GM19395 (cell line): ENCODE results near the gene PIGU.

Source experiments
- ATAC-seq: cut with Tn5 transposase; IDR thresholded peaks from one replicate; pipeline ENCODE4 v1.9.1; 2021; ENCODE audit warnings: mild to moderate bottlenecking, moderate library complexity; ENCODE audit not compliant: unreplicated experiment

Gene PIGU

DNA sequence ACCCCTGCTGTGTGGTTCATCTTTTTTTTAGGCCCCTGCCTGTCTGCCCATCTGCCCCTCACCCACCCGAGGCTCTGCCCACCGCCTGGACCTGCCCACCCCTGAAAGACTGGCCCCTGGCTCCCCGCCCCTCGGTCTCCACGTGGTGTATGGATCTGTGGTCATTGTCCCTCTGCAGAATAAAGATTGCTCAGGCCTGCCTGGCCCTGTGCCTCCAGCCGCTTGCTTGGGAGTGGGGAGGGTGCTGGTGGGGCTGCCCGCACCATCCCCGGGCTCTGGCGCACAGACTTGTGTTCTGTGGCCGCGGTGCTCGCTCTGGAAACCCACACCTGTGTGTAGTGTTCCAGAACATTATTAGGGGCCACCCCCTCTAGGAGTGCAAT is 116.8 kb downstream of the PIGU start:
- no peak for ATAC-seq

DNA sequence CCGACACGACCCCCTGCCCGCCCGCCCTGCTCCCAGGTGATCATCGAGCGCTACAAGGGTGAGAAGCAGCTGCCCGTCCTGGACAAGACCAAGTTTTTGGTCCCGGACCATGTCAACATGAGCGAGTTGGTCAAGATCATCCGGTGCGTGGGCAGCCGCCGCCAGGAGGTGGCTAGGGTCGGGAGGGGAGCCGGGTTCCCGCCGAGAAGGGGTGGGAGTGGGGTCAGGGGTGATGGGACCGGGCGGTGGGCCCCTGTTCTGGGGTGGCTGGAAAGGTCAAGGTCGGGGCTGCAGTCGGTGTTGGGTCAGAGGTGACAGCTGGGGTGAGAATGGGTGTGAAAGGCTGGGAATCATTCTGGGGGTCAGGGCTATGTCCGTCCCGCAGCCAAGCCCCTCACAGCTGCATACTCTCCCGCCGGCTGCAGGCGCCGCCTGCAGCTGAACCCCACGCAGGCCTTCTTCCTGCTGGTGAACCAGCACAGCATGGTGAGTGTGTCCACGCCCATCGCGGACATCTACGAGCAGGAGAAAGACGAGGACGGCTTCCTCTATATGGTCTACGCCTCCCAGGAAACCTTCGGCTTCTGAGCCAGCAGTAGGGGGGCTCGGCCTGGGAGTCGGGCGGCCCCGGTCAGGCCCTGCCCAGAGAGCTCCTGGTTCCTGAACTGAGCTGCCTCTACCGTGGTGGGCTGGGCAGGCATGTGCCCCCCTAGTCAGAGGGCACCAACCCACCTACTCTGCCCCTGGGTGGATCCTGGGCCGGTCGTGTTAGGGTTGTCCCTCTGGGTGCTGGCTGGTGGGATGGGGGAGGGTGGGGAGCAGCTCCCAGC is 117.4 kb downstream of the PIGU start:
- no peak for ATAC-seq

DNA sequence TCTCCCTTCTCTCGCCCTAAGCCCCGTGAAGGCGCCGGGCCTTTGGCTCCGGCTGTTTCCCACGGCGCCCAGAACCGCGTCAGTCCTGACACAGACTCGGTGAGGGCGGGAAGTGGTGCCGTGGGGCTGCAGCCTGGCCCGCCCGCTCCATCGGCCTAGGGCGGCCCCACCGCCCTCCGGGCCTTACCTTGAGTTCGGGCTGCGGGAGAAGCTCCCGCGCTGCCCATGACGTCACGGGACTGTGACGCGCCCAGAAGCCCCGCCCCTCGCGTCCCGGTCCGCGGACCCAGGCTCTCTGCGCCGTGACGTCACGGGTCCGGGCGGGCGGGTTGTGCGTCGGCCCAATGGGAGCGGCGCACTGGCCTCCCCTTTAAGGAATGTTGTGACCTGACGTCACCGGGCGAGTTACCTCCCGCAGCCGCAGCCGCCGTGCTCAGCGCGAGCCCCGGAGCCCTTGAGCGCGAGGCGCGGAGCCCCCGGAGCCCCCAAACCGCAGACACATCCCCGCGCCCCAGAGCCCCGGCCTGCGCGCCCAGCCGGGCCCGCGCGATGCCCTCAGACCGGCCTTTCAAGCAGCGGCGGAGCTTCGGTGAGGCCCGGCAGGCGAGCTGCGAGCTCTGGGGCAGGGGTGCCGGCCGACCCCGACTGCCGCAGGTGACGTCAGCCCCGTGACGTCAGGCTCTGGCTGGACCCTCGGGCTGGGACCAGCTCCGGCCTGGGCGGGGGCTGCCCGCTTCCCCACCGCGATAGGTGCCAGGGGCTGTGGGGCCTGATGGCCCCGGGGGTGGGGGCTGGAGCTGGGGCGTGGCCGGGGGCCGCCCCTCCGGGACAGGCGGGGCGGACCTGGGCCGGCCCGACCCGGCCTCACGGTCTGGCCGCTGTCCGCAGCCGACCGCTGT is 118.3 kb downstream of the PIGU start, which contains the start of gene MAP1LC3A:
TSS of gene MAP1LC3A (plus strand) at position 399 of the 899 bp plus-strand sequence. CDS start at position 550, 151 bp downstream.
- ATAC-seq, result no peak

DNA sequence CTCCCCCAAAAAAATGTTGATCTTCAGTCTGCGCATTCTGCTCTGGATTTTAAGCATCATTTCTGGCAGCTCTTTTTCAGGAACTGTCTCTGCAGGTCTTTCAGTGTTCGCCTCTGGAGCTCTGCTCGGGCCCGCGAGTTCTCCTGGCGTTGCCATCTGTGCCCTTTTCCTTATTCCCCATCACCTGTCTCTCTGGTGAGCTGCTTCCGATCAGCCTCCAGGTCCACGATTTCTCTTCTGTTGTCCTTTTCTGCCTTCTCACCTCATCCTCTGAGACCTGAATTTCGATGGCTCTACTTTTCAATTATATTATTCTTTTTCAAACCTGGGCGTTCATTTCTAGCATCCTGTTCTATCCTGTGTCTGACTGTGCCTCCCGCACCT is 119.0 kb downstream of the PIGU start:
- ATAC-seq, result no peak

DNA sequence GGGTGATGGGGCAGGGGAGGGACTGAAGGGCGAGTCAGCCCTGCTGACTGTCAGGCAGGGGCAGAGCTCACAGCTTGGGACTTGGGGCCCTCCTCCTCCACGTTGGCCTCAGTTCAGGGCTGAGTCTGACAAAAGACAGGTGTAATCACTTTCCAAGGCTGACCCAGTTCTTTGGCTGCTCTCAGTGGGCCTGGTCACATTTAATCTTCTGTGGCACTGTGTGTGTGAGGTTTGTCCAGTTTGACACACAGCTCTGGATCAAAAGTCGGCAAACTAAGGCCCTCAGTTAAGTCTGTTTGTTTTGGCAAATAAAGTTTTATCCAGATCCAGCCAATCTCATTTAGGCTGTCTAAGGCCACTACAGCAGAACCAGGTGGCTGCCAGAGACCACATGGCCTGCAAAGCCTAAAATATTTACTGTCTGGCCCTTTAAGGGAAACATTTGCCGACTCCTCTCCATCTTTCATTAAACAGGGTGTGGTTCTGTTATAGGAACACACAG is 123.5 kb downstream of the PIGU start:
- no peak for ATAC-seq

DNA sequence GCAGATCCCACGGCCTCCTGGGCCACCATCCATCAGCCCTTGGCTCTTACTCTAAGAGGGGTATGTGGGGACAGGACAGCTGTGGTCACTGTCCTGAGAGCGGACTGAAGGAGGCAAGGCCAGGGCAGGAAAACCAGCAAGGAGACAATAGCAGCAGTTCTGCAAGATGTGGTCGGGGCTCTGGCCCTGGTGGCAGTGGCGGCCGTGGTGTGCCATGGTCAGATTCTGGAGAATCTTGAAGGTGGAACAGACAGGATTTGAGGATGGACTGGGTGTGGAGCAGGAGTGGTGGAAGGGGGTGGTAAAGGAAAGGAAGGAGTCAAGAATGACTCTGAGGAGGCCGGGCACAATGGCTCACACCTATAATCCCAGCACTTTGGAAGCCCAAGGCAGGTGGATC is 124.3 kb downstream of the PIGU start:
- ATAC-seq, result no peak

DNA sequence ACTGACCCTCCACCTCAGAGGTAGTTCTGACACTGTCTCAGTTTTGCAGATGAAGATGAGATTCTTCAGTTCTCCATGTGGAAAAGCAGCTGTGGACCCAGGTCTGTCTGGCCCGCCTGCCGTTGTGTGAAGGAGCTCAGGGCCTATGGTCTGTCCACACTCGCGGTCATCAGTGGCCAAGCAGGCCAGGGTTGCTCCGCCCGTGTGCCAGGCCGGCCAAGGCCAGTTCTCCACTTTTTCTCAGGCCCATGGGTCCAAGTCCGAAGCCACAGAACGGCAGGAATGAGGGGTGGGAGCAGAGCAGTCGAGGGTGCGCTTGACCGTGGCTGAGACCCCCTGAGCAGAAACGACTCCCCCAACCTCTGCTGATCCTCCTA is 127.0 kb downstream of the PIGU start:
- ATAC-seq, result no peak

DNA sequence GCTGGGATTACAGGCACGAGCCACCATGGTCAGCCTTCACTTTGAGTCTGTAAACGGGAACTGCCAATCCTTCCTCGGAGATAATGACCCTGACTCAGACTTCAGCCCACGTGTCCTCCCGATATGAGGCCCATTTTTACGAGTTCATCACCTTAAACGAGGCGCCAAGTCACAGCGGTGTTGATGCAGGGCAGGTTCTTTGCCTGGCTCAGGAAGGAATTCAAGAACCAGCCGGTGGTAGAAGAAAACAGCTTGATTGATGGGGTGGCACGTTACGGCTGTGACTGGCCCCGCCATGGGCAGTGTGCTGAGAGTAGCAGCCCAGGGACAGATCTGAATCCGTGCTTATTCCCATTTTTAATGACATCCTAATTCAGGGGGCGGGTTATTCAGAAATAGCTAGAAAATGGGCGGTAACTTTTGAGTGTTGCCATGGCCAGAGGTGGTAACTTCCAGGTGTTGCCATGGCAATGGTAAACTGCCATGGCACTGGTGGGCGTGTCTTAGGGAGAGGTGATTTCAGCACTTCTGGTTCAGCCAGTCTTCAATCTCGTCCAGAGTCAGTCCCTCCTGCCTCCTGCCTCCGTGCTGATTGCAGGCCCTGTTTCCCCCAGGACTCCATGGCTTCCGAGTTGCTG is 127.5 kb downstream of the PIGU start:
- no peak for ATAC-seq

DNA sequence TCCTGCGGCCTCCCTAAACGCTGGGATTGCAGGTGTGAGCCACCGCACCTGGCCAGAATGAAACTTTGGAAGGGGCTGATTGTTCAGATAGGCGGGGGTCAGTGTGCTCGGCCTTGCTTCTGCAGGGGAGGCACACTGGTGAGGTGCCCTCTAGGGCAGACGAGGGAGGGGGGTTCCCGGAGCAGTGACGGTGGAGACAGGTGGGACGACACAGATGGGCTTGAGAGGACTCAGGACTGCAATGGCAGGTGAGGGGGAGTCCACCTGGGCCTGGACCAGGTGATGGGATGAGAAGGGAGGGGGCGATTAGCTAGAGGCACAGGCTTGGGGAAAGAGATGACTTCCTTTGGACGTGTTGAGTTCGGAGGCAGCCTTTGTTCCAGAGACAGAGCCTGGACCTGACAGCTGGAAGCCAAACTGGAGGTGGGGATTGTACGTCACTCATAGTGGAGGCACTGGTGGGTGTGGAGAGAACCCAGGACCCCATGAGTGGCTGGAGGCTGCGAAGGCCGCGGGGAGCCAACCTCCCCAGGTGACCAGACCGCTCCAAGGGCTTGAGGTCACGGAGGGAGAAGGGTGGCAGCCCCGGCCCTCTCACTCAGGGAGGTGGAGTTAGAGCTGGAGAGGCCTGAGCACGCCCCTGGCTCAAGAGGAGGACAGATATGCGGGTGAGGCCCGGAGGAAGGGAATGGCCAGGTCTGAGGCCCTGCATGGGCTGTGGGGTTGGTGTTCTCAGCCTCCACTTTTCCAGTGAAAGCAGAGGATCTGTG is 128.9 kb downstream of the PIGU start:
- ATAC-seq, result no peak

DNA sequence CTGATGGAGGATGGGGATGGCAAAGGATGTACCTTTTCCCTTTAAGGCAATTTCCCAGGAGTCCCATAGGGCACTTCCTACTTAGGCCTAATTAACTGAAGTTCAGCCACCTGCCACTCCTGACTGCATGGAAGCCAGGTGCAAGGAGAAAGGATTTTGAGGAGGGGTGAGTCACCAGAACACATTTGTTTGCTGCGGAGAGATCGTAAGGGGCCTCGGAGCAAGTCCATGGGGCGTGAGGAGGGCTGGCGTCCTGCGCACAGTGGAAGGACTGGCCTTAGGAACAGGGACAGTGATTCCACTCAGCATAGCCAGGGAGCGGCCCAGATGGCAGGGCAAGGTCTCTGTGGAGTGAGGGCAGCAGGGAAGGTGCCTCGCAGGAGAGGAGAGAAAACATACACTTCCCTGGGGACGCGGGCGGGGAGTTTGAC is 130.1 kb downstream of the PIGU start:
- no peak for ATAC-seq

DNA sequence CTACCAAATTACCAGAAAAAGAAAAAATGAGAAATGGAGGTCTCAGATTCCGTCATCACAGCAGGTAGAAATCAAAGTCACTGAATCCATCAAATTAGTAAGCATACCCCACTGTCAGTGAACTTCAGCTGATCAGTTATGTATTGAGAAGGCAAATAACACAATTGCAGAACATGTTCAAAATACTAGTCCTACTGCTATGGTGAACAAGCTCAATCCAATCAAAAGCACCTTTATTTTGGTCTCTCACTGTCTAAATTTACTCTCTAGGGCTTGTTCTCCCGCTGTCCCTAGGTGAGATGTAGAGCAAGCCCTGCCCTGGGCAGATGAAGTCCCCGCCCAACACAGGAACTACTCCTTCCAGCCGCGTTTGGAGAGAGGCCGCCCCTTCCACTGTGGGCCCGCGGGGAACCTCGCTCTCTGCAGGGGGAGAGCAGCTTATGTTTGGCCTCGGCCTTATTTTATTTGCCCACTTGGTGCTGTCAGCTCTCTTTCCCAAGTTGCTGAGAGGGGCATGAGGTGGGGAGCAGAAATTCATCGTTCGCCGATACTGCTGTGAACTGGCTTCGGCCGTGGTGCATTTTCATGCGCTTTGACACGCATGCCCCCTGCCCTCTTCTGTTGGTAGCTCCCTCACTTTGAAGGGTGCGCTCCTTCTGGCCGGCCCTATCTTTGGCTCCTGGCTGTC is 132.6 kb downstream of the PIGU start:
- no peak for ATAC-seq

DNA sequence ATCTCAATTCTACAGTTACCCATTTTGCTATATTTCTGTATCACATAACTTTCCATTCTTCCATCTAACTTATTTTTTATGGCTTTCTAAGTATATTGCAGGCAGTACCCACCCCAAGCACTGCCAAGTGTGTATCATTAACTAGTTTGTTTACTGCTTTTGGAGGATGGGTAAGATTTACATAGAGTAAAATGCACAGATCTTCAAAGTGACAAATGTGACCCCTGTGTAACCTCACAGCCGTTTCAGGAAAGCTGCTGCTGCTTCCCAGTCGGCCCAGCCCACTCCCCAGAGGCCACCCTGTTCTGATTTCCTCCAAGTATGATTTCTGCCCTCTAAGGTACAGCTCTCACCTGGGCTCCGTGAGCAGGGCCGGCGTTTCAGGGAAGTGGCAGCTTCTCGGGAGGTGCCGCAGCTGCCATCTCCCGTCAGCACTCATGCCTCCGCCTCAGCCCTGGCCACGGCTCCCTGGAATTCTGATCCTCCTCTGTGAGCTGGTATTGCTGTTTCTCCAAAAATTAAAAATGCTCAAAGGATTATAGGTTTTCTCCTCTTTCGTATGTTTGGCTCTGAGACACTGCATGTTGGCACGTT is 133.3 kb downstream of the PIGU start:
- ATAC-seq, result no peak

DNA sequence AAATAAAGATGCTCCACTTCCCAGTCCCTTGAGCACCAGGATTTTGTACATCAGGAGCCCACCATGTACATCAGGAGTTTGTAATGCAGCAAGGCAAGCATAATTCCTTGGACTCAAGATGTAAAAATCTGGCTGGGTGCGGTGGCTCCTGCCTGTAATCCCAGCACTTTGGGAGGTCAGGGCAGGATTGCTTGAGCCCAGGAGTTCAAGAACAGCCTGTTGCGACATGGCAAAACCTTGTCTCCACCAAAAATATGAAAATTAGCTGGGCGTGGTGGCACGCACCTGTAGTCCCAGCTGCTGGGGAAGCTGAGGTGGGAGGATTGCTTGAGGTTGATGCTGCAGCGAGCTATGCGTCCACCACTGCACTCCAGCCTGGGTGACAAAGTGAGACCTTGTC is 134.5 kb downstream of the PIGU start:
- ATAC-seq, result no peak

DNA sequence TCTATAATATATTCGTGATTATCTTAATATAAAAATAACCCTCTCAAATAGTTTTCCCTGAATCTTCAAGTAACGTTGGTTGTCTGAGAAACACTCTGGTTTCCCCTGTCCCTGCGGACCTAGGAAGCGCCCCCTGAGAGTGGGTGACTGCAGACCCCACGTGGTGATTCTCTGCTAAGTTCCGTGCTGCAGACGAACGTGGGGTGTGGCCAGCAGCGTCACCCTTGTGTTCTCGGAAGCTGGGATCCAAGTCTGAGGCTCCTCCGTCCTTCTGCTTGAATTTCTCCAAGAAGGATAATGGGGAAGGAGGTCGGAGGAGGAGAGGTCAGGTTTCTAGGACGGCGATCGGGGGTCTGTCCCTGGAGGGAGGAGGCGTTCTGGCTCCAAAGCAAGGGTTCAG is 135.0 kb downstream of the PIGU start:
- ATAC-seq, result no peak

DNA sequence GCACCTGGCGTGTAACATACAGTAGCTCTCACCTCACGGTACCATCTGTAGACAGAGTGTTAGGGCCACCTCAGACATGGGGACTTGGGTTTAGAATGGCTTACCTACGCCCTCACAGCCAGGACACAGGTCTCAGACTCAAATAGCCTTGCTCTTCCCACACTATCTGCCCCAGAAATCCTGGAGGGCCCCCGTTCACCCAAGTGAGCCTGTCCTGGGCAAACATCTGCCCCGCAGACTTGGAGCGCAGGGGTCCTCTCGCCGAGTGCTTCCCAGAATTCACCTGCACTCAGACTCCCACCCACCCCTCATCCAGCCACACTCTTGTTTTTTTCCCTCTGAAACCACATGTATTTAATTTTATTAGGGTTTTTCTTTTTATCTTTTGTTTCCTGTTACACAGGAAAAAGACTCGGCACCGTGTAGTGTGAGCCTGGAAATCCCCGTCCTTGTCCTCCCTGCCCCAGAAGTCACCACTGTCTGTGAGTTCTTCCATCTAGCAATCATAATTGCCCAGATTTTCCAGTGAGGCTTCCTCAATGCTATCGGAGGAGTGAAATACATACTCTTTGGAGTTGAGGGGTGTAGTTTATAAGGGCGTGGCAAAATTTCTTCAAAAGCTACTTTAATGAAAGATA is 135.5 kb downstream of the PIGU start:
- no peak for ATAC-seq

DNA sequence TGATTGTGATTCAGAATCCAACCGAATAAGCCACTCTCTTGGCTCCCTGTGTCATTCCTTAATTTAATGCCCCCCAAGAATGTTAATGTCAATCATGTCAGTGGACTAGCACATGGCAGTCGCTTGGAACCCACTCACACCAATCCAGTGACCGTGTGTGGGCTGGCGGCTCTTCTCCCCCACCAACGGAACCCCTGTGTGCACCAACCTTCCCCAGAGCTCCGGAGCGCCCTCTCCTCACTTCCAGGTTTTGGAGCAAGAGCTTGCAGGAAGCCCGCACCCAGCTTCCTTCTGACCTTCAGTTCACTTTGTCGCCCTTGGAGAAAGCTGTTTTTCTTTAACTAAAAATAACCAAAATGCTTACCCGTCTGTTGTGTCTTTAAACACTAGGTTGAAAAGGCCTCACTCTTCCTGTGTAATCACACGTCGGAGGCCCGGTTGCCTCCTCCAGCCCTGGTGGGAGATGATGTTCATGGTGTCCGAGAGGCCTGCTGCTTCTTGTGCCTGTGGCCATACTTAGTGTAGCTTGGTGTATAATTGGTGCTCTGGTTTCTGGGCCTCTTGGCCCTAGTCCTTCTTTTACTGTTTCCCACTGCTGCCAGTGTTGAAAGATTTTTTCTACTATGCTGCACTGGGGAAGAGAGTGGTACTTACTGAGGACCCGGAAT is 136.2 kb downstream of the PIGU start:
- ATAC-seq, result no peak

DNA sequence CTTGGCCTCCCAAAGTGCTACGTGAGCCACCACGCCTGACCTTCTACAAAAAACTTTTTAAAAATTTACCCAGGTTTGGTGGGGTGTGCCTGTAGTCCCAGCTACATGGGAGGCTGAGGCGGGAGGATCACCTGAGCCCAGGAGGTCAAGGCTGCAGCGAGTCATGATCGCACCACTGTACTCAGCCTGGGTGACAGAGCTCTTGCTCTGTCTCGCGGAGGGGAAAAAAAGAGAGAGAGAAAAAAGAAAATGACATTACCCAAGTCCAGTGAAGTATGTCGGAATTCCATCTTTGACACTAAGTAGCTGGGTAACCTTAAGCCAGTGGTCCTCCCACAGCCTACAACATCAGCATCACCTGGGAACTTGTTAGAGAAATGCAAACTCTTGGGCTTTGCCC is 137.1 kb downstream of the PIGU start:
- ATAC-seq, result no peak

DNA sequence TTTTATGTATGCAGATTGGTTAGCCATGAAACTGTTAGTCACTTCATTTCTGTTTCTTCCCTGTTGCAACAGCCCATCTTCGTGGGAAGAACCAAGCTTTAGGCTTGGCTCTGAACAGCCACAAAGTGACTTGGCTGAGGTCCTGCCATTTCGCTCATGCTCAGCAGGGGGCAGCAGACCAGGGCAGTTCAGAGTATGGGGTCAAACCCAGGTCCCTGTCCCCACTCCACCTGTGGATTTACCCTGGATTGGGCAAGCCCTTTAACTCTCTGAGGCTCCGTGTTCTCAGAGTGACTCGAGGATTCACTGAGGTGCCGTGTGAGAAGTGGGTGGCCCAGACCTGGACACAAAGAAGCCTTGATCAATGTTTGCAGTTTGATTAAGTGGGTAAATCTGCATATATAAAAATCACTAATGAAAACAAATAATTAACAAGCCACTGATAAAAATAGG is 138.2 kb downstream of the PIGU start:
- no peak for ATAC-seq

DNA sequence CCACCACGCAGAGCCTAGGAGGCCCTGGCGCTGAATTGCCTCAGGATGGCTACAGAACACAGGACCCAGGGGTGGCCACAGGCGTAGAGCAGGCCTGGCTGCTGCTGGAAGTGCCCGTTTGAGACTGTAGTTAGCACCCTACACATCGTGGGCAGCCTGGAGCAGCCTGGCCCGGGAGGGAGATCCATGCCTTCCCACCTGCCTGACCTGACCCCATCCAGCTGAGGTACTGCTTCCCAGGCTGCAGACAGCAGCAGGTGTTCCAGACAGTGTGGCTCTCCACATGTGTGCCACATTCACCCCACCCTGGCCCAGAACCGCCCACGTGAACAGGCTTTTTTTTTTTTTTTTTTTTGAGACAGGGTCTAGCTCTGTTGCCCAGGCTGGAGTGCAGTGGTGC is 139.2 kb downstream of the PIGU start:
- no peak for ATAC-seq
